Skeletal muscle tissue (tissue), 4 donors: ENCODE data around the gene APRT. TPM values are rescaled to one million over a fixed set of nuclear protein-coding genes. Genes with fewer than 3 reads are reported as not detected.

ENCODE experiments used
- H3K27ac ChIP-seq: one replicate; pipeline ENCODE4 v1.7.0; 2013; ENCODE audit warnings: mild to moderate bottlenecking, low read depth, low read length, inconsistent platforms
- H3K27me3 ChIP-seq, 3 donors: one replicate each; pipeline ENCODE4 v1.7.0; 2013; ENCODE audit warnings: low read length in 3 of 3; ENCODE audit not compliant: control insufficient read depth in 3 of 3, insufficient read depth in 3 of 3
- H3K36me3 ChIP-seq, 3 donors: one replicate each; pipeline ENCODE4 v1.7.0; 2013; ENCODE audit warnings: low read length in 3 of 3; ENCODE audit not compliant: control insufficient read depth in 3 of 3, insufficient read depth in 3 of 3
- H3K4me1 ChIP-seq, 3 donors: one replicate each; pipeline ENCODE4 v1.7.0; 2013; ENCODE audit warnings: low read length in 3 of 3, mild to moderate bottlenecking in 3 of 3; ENCODE audit not compliant: control insufficient read depth in 3 of 3, insufficient read depth in 3 of 3
- H3K4me3 ChIP-seq, 3 donors: one replicate each; pipeline ENCODE4 v1.7.0; 2013; ENCODE audit warnings: low read length in 3 of 3
- H3K9ac ChIP-seq, 3 donors: one replicate each; pipeline ENCODE4 v1.7.0; 2013; ENCODE audit warnings: low read length in 3 of 3, mild to moderate bottlenecking in 3 of 3, moderate library complexity in 2 of 3, low read depth in 1 of 3
- H3K9me3 ChIP-seq, 3 donors: one replicate each; pipeline ENCODE4 v1.7.0; 2013; ENCODE audit warnings: low read length in 3 of 3; ENCODE audit not compliant: control insufficient read depth in 3 of 3
- total RNA-seq: library from RNA; depleted of rRNA; stranded (reverse); fragments of >200 nt; gene quantifications from one replicate; pipeline ENCODE4 v1.2.3, GENCODE V29; 2014
- donor health status: Osteomylitis.

APRT gene
- 41.8 TPM for total RNA-seq

GRCh38 chr16:88811769-88812512 is at the start of gene APRT:
Gene APRT (minus strand): TSS chr16:88811928. CDS start chr16:88811899, 29 bp downstream.
- Histone ChIP-seq H3K4me1 (peaks cover 20 to 43% (median 31%) of the 10 kb centered on the region in 3 donors), H3K9ac (peak within 1 kb of the TSS; percentile 65 to 84 (median 83)), H3K27me3 (peaks cover 0 to 4% (median 2%) of the 10 kb centered on the region in 3 donors), H3K27ac (peak within 1 kb of the TSS; percentile 66), H3K36me3 (peaks cover 7 to 16% (median 12%) of the 10 kb centered on the region in 3 donors), H3K4me3 (peak within 1 kb of the TSS; percentile 68 to 87 (median 76)), H3K9me3 (no peaks in the 10 kb centered on the region)

- no peak overlapping the region for H3K4me3 ChIP-seq
- H3K4me1 ChIP-seq: peaks cover 10 to 23% (median 14%) of the 10 kb centered on the region in 3 donors
- peaks cover 0 to 4% (median 0%) of the 10 kb centered on the region in 3 donors for H3K27me3 ChIP-seq
- H3K27ac ChIP-seq: no peak overlapping the region
- no peaks in the 10 kb centered on the region for H3K9me3 ChIP-seq
- H3K9ac ChIP-seq: no peak overlapping the region
- H3K36me3 ChIP-seq: peaks cover 36 to 47% (median 37%) of the 10 kb centered on the region in 3 donors
Measured at GRCh38 chr16:88861359-88861758, 49.6 kb upstream of the APRT start.

- Histone ChIP-seq H3K9ac (no peak overlapping the region), H3K27ac (no peak overlapping the region), H3K4me3 (no peak overlapping the region), H3K36me3 (peaks cover 37 to 47% (median 39%) of the 10 kb centered on the region in 3 donors), H3K4me1 (peaks cover 17 to 34% (median 22%) of the 10 kb centered on the region in 3 donors), H3K9me3 (no peaks in the 10 kb centered on the region), H3K27me3 (no peaks in the 10 kb centered on the region)
Measured at GRCh38 chr16:88859381-88860091, 47.8 kb upstream of the APRT start.

GRCh38 chr16:88857728-88858339 is 46.1 kb upstream of the APRT start:
- H3K9ac ChIP-seq: peak overlapping the region; percentile 78 to 97 (median 90)
- H3K27me3 ChIP-seq: no peaks in the 10 kb centered on the region
- peak overlapping the region; percentile 75 for H3K27ac ChIP-seq
- peak overlapping the region; percentile 72 to 97 (median 79) for H3K4me3 ChIP-seq
- H3K9me3 ChIP-seq: no peaks in the 10 kb centered on the region
- H3K36me3 ChIP-seq: peaks cover 36 to 45% (median 38%) of the 10 kb centered on the region in 3 donors
- H3K4me1 ChIP-seq: peaks cover 17 to 47% (median 24%) of the 10 kb centered on the region in 3 donors

- no peaks in the 10 kb centered on the region for H3K27me3 ChIP-seq
- peak within 1 kb of the TSS; percentile 75 for H3K27ac ChIP-seq
- peaks cover 29 to 38% (median 33%) of the 10 kb centered on the region in 3 donors for H3K36me3 ChIP-seq
- H3K4me1 ChIP-seq: peaks cover 17 to 47% (median 24%) of the 10 kb centered on the region in 3 donors
- peak within 1 kb of the TSS; percentile 78 to 97 (median 90) for H3K9ac ChIP-seq
- no peaks in the 10 kb centered on the region for H3K9me3 ChIP-seq
- H3K4me3 ChIP-seq: peak within 1 kb of the TSS; percentile 72 to 97 (median 79)
Measured at GRCh38 chr16:88856828-88857727, 45.4 kb upstream of the APRT start, which contains the start of the genes GALNS and TRAPPC2L. Gene GALNS (minus strand): TSS chr16:88856947. CDS start chr16:88856877, 70 bp downstream. Gene TRAPPC2L (plus strand): TSS chr16:88857127. CDS start chr16:88857151, 24 bp downstream.

GRCh38 chr16:88856122-88856827 is 44.5 kb upstream of the APRT start:
- Histone ChIP-seq H3K4me3 (peak overlapping the region; percentile 56 to 79 (median 69)), H3K27me3 (no peaks in the 10 kb centered on the region), H3K4me1 (peaks cover 17 to 47% (median 24%) of the 10 kb centered on the region in 3 donors), H3K9me3 (no peaks in the 10 kb centered on the region), H3K36me3 (peaks cover 26 to 31% (median 27%) of the 10 kb centered on the region in 3 donors), H3K9ac (peak overlapping the region in 2 of 3 donors; percentile 14 to 66), H3K27ac (no peak overlapping the region)

- Histone ChIP-seq H3K27me3 (no peaks in the 10 kb centered on the region), H3K9me3 (no peaks in the 10 kb centered on the region), H3K27ac (no peak overlapping the region), H3K4me1 (peaks cover 17 to 47% (median 24%) of the 10 kb centered on the region in 3 donors), H3K9ac (peak overlapping the region in 2 of 3 donors; percentile 14 to 60), H3K36me3 (peaks cover 21 to 25% (median 22%) of the 10 kb centered on the region in 3 donors), H3K4me3 (peak overlapping the region; percentile 56 to 69 (median 64))
Measured at GRCh38 chr16:88855736-88856121, 44.0 kb upstream of the APRT start.

- peaks cover 17 to 20% (median 18%) of the 10 kb centered on the region in 3 donors for H3K36me3 ChIP-seq
Measured at GRCh38 chr16:88855176-88855575, 43.4 kb upstream of the APRT start.

More at GRCh38 chr16:88855176-88855575, 43.4 kb upstream of the APRT start:
- Histone ChIP-seq H3K27ac (no peak overlapping the region), H3K4me1 (peaks cover 17 to 47% (median 24%) of the 10 kb centered on the region in 3 donors), H3K9me3 (no peaks in the 10 kb centered on the region), H3K4me3 (no peak overlapping the region), H3K9ac (peak overlapping the region; percentile 10 to 60 (median 14)), H3K27me3 (no peaks in the 10 kb centered on the region)
